Endothelial cell of umbilical vein (primary cell): ENCODE data around the gene CSRP1.

ENCODE experiments used
- CTCF ChIP-seq, 2 donors: IDR thresholded peaks; 1 replicate in 1 of 2; 2 replicates in 1 of 2; pipeline ENCODE4 v1.5.1; 2011; ENCODE audit warnings: low read length in 2 of 2, mild to moderate bottlenecking in 2 of 2, moderate library complexity in 2 of 2, control low read depth in 1 of 2, inconsistent platforms in 1 of 2, low read depth in 1 of 2; ENCODE audit not compliant: insufficient read depth in 1 of 2; ENCODE audit errors: extremely low read depth in 1 of 2
- FOS ChIP-seq: IDR thresholded peaks from 2 replicates; pipeline ENCODE4 v1.6.1; 2011; ENCODE audit warnings: mild to moderate bottlenecking, low read length, moderate library complexity, borderline replicate concordance; ENCODE audit not compliant: insufficient read depth
- MAX ChIP-seq: IDR thresholded peaks from 2 replicates; pipeline ENCODE4 v1.6.1; 2011; ENCODE audit not compliant: insufficient read depth, insufficient read length
- POLR2A ChIP-seq: IDR thresholded peaks from 2 replicates; pipeline ENCODE4 v1.6.1; 2012; ENCODE audit warnings: low read depth, mild to moderate bottlenecking, control low read depth, low read length
- POLR2AphosphoS5 ChIP-seq: IDR thresholded peaks from 2 replicates; pipeline ENCODE4 v1.6.1; 2012; ENCODE audit warnings: low read depth, mild to moderate bottlenecking, control low read depth, low read length, moderate library complexity; ENCODE audit not compliant: insufficient read depth

- TF ChIP-seq CTCF (IDR thresholded peaks at IDR 0.05; ENCODE audit: extremely low read depth in 1 of 2, insufficient read depth in 1 of 2, low read depth in 1 of 2, low read length in 2 of 2) (no peak), FOS (no peak), POLR2AphosphoS5 (no peak), POLR2A (no peak), MAX (no peak)
Observed at GRCh38 chr1:201452866-201453265, 54.1 kb downstream of the CSRP1 start.
